BJ (cell line): Measurements from ENCODE around the gene YARS1. TPM values are rescaled to one million over a fixed set of nuclear protein-coding genes. Genes with fewer than 3 reads are reported as not detected.

Experiments
- CTCF ChIA-PET: fragments of 350-600 bp; formaldehyde crosslinking; extraction: SDS; loops from one replicate; lab custom pipeline; 2021; ENCODE audit warnings: antibody characterized with exemption, inconsistent platforms; lab: Yijun Ruan, JAX
- POLR2A ChIA-PET: fragments of 300-600 bp; sonication (Branson Sonifier 250); formaldehyde crosslinking; extraction: SDS; loops from one replicate; lab custom pipeline; 2021; ENCODE audit warnings: antibody characterized with exemption; lab: Charles Lee
- DNase-seq: peaks from one replicate; pipeline ENCODE4 v3.0.0-alpha.2; 2011; ENCODE audit warnings: low read depth
- H3K27me3 ChIP-seq: 2 replicates; pipeline ENCODE4 v1.6.0; 2011; ENCODE audit warnings: low read length; ENCODE audit not compliant: control insufficient read depth, insufficient read depth
- H3K36me3 ChIP-seq: 2 replicates; pipeline ENCODE4 v1.5.1; 2011; ENCODE audit warnings: low read length; ENCODE audit not compliant: control insufficient read depth, insufficient read depth
- H3K4me3 ChIP-seq: 2 replicates; pipeline ENCODE4 v1.5.1; 2011; ENCODE audit warnings: low read depth, mild to moderate bottlenecking, control low read depth, low read length
- polyA plus RNA-seq: library from polyadenylated mRNA; depleted of rRNA; stranded (reverse); fragments of >200 nt; gene quantifications from 2 replicates; pipeline ENCODE4 v1.2.3, GENCODE V29; 2011
- TF ChIP-seq, protein P1 (sequence below): IDR thresholded peaks from 2 replicates; pipeline ENCODE4 v1.5.1; 2011; ENCODE audit warnings: low read depth, mild to moderate bottlenecking, control low read depth, inconsistent platforms, low read length, moderate library complexity; ENCODE audit not compliant: insufficient read depth

Gene YARS1
- polyA plus RNA-seq, 1 experiment, result 75.3 TPM

DNA sequence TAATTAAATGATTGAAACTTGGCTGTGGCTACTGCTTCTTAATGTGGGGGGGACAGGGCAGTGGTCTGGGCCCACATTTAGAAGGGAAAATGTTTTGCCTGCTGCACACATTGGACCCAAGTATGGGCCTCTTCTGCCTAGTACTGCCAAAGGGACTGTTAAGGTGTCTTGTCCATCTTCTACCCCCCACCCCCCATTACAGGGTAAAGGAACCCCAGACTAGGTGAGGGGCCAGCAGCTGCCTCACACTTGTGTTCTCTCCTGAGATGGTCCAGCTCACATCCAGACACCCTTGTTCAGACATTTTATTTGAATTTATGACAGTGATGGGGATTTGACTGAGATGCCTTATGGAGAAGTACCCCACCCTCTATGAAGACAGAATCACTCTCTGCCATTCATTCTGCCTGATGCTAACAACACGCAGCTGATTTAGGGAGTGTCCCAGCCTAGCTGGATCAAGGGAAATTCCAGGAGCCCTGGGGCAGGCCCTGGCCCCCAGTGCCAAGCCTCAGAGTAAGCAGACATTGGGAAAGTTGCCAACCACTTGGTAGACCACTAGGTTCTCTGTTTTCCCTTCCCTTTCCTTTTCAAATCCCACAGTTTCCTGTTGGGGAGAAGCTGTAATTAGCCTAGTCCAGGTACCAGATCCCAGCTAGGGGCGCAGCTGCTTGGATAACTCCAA is 42.1 kb downstream of the YARS1 start:
- ChIA-PET POLR2A (interaction anchor here (0.9 kb wide), 1 partner anchor 255 kb away, joined by 3 read pairs; no protein-coding TSS in a partner anchor), CTCF (interaction anchor here (0.7 to 6.5 kb wide), 13 partner anchors 8 to 255 kb away, joined by 3 to 104 read pairs (median 4); partner anchors contain the start of gene SYNC)
- TF ChIP-seq, protein P1, sequence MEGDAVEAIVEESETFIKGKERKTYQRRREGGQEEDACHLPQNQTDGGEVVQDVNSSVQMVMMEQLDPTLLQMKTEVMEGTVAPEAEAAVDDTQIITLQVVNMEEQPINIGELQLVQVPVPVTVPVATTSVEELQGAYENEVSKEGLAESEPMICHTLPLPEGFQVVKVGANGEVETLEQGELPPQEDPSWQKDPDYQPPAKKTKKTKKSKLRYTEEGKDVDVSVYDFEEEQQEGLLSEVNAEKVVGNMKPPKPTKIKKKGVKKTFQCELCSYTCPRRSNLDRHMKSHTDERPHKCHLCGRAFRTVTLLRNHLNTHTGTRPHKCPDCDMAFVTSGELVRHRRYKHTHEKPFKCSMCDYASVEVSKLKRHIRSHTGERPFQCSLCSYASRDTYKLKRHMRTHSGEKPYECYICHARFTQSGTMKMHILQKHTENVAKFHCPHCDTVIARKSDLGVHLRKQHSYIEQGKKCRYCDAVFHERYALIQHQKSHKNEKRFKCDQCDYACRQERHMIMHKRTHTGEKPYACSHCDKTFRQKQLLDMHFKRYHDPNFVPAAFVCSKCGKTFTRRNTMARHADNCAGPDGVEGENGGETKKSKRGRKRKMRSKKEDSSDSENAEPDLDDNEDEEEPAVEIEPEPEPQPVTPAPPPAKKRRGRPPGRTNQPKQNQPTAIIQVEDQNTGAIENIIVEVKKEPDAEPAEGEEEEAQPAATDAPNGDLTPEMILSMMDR, result no peak
- H3K36me3 ChIP-seq, result peaks cover 40% of the 10 kb centered on the region
- H3K27me3 ChIP-seq, result no peaks in the 10 kb centered on the region
- H3K4me3 ChIP-seq, result no peak overlapping the region
- DNase-seq, result no peak

DNA sequence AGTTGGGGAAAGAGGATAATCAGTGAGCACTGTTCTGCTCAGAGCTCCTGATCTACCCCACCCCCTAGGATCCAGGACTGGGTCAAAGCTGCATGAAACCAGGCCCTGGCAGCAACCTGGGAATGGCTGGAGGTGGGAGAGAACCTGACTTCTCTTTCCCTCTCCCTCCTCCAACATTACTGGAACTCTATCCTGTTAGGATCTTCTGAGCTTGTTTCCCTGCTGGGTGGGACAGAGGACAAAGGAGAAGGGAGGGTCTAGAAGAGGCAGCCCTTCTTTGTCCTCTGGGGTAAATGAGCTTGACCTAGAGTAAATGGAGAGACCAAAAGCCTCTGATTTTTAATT is 42.7 kb downstream of the YARS1 start:
- H3K36me3 ChIP-seq, result peaks cover 35% of the 10 kb centered on the region
- POLR2A ChIA-PET, result interaction anchor here (0.9 kb wide), 1 partner anchor 254 kb away, joined by 3 read pairs; no protein-coding TSS in a partner anchor
- no peak for DNase-seq

DNA sequence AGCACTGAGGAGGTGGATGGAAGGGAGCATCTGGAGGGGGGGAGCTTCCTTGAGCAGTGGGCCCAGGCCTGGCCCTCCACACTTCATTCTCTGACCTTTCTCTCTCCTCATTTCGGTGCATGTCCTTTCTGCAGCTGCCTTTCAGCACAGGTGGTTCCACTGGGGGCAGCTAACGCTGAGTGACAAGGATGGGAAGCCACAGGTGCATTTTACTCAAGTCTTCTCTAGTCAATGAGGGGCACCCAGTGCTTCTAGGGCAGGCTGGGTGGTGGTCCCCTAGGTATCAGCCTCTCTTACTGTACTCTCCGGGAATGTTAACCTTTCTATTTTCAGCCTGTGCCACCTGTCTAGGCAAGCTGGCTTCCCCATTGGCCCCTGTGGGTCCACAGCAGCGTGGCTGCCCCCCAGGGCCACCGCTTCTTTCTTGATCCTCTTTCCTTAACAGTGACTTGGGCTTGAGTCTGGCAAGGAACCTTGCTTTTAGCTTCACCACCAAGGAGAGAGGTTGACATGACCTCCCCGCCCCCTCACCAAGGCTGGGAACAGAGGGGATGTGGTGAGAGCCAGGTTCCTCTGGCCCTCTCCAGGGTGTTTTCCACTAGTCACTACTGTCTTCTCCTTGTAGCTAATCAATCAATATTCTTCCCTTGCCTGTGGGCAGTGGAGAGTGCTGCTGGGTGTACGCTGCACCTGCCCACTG is 43.2 kb downstream of the YARS1 start:
- CTCF ChIA-PET, result interaction anchor here (0.7 to 6.5 kb wide), 25 partner anchors 9 to 374 kb away, joined by 3 to 104 read pairs (median 4); partner anchors contain the start of gene SYNC
- Histone ChIP-seq H3K36me3 (peaks cover 30% of the 10 kb centered on the region), H3K27me3 (no peaks in the 10 kb centered on the region), H3K4me3 (no peak overlapping the region)
- no peak for DNase-seq
- TF ChIP-seq, protein P1, result no peak
- POLR2A ChIA-PET, result interaction anchor here (0.9 kb wide), 1 partner anchor 254 kb away, joined by 3 read pairs; no protein-coding TSS in a partner anchor

More for the DNA sequence above, 42.7 kb downstream of the YARS1 start:
- TF ChIP-seq, protein P1, result no peak
- no peaks in the 10 kb centered on the region for H3K27me3 ChIP-seq
- CTCF ChIA-PET, result interaction anchor here (0.8 to 6.5 kb wide), 11 partner anchors 9 to 254 kb away, joined by 3 to 104 read pairs (median 24); partner anchors contain the start of gene SYNC
- H3K4me3 ChIP-seq, result no peak overlapping the region

DNA sequence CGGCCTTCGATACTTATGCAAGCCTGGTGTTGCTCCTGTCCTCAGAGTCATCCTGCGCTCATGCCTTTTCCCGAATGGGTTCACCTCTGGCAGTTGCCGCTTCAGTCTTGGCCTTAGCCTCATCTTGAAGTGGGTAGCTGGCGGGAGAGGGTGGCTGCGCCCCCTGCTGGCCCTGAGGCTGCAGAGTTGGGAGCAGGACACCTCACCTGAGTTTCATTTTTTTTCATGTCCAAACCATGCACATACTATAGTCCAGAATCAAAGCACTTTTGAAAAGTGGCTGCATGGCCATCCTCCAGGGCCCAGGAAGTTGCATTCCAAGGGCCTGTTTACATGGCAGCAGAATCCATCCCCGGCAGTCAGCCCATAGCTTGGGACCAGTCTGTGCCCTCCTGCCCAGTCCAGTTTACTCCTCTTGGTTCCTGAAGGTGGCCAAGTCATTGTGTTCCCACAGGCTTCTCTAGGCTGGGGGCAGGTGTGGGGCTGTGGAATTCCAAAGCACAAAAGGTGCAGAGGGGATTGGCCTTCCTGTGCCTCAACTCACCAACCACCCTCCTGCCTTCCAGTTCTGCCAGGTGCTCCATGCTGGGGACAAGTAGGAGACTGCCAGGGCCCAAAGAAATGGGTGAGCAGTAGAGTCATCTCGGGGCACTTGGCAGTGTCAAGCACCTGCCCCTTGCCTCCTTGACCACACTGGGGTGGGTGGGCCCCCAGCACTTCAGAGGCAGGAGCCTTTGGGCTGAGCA is 44.0 kb downstream of the YARS1 start:
- Histone ChIP-seq H3K36me3 (peaks cover 29% of the 10 kb centered on the region), H3K4me3 (no peak overlapping the region), H3K27me3 (no peaks in the 10 kb centered on the region)
- ChIA-PET CTCF (interaction anchor here (0.7 to 6.5 kb wide), 28 partner anchors 10 to 373 kb away, joined by 3 to 104 read pairs (median 4); partner anchors contain the start of gene SYNC), POLR2A (interaction anchor here (0.6 kb wide), 1 partner anchor 85 kb away, joined by 3 read pairs; no protein-coding TSS in a partner anchor)
- DNase-seq, result no peak
- TF ChIP-seq, protein P1, result peak; percentile 95
